Measurements from ENCODE around the gene AMZ1.
"Not testable (repeated sequence)": the region's sequence is repeated elsewhere in the genome, so short reads cannot be mapped to it uniquely, and the experiment has no call there.

The AMZ1 gene

DNA sequence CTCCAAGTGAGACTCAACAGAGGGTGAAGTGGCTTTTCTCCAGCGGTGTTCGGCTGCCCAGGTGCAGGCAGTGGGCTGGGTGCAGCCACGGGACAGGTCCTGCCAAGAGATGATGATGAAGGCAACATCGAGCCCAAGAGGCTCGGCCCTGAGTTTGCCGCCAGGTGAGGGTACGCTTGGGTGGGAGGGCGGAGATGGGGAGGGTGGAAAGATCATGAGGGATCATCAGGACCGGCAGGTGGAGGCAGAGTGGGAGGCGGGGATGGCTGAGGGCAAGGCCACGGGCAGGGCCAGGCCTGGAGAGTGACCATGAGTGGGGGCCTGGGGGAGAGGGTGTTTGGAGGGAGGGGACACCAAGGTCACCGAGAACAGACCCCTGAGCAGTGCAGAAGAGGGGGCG is 17.8 kb upstream of the AMZ1 start:
- no peak for DNase-seq

DNA sequence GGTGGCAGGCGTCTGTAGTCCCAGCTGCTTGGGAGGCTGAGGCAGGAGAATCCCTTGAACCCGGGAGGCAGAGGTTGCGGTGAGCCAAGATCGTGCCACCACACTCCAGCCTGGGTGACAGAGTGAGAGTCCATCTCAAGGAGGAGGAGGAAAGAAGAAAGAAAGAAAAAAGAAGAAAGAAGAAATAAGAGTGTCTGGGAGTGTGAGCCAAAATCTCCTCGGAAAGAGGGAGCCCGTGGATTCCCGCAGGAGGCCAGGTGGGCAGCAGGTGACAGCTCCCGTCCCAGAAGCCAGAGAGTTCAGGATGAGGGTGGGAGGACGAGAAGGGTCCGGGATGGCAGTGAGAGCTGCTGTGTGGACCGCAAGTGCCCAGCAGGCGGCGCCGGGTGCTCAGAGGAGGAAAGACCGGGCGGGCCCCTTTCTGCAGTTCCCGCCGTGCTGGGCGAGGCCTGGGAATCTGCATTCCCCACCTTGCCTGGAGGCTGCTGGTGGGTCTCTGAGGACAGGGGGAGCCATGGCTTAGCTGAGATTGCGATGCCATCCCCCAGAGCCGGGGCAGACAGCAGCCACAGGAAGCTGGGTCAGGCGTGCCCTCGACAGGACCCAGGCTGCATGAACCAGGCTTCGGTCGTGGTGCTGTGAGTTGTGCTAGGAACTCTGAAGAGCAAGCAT is 17.1 kb upstream of the AMZ1 start:
- no peak for DNase-seq

DNA sequence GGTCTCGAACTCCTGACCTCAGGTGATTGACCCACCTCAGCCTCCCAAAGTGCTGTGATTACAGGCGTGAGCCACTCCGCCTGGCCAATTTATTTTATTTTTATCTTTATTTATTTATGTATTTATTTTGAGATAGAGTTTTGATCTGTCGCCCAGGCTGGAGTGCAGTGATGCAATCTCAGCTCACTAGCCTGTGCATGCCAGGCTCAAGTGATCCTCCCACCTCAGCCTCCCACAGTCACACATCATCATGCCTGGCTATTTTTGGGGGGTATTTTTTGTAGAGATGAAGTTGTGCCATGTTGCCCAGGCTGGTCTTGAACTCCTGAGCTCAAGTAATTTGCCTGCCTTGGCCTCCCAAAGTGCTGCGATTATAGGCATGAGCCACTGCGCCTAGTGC is 14.8 kb upstream of the AMZ1 start:
- not testable (repeated sequence) for DNase-seq

DNA sequence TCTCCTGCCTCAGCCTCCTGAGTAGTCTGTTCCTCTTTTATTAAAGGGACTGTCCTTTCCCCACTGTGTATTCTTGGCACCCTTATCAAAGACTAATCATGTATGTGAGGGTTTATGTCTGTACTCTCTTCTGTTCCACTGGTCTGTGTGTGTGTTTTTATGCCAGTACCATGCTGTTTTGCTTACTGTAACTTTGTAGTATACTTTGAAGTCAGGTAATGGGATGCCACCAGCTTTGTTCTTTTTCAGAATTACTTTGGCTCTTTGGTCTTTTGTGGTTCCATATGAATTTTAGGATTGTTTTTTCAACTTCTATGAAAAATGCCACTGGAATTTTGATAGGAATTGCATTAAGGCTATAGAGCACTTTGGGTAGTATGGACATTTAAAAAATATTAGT is 14.1 kb upstream of the AMZ1 start:
- DNase-seq = no peak

DNA sequence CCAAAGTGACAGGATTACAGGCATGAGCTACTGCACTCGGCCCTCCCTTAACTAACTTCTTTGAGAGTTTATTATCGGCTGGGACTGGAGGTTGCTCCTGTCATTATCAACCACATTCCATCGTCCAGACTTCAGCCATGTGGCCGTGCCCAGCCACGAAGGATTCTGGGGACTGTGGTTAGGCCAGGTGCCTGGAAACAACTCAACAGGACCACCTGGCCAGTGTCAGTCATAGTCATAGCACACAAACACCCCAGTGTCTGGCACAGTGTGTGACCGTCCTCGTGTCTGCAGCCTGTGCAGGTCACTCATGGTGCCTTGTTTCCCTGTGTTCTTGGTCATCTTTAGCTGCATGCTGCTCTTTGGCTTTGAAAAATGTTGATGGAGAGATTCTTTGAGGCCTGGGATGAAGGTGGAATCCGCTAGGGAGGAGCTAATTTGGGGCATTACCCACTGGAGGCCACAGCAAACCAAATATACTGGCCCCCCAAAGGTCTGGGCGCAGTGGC is 12.7 kb upstream of the AMZ1 start:
- DNase-seq = no peak

DNA sequence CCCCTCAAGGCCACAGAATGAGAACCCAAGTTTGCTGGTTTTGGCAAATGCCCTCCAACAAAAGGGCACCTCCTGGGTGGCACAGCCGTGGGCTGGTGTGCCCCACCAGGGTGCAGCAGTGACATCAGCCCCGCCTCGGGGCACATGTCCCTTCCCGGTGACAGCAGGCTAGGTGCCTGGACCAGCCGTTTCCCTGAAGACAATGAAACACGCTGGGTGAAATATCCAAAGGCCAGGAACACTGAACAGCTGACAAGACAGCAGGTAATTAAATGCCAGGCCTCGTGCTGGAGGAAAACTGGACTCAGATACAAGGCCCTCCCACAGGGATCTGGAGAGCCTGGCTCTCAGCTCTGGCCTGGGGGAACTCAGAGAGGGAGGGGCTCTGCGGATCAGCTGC is 11.4 kb upstream of the AMZ1 start:
- not testable (repeated sequence) for DNase-seq

DNA sequence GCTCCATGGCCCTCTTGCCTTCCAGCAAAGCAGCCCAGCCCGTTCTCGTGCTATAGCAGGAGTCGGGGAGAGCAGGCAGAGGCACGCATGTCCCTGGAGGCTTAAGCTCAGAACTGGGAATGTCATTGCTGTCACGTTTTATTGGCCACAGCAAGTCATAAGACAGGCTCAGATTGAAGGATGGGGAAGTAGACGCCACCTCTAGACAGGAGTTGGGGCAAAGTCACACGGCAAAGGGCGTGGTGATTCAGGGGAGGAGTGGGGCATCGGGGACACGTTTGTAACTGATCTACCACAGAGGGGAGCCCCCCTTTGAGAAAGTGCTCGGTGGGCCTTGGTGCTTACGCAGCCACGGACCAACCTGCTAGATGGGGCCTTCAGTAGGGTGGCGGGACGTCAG is 9.5 kb upstream of the AMZ1 start:
- DNase-seq = not testable (repeated sequence)

DNA sequence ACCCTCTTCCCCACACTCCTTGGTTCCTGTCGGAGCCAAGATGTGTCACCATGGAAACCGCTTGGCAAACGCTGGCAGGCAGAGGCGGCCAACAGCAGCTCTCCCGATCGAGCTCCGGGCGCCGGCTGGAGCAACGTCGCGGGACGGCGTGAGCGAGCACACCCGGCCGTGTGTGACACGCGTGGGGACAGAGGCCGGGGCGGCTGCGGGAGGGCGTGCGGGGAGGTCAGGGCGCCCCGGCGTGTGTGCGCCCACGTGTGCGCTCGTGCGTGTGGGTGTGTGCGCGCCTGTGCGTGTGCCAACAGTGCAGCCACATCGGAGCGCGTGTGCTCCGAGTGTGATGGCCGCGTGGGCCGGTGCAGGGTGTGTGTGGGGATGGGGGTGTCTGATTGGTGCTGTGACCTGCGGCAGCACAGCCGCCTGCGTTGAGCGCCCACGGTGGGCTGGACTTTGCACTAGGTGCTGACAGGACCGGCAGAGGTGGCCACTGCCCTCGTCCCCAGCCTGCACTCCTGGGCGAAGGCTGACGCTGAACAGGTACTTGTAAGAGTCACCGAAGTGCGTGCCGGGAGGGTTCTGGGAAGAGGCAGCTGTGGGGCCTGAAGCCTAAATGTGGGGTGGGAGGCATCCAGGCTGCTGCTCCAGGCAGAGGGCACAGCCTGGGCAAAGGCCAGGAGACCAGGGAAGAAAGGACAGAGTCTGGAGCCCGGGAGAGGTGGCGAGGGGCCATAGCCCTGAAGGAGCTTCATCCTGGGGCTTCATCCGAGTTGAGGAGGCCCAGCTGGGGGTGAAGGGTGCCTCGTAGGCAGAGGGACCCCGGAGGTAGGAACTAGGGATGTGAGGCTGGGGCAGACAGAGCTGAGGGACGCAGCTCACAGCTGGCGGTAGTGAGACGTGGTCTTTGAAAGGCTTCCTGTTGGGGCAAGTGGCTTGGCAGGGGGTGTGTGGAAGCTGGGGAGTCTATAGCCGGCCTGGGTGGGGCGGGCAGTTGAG is 8.6 kb upstream of the AMZ1 start:
- not testable (repeated sequence) for DNase-seq

DNA sequence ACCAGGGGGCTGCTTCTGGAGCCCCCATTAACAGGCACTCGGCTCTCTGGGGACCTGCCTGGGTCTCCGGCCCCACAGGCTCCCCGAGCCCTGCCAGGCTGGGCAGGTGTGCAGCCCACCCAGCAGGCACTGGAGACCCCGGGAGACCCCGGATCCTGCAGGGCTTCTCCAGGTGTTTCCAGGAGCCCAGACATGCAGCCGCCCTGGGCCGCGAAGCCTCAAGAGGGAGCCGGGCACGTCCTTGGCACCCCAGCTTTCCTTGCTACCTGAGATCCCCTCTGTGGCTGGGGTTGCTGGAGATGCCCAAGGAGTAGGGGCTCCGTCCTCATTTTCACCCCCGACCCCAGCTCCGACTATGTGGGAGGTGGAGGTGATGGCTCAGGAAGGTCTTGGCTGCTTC is 7.7 kb upstream of the AMZ1 start:
- no peak for DNase-seq

DNA sequence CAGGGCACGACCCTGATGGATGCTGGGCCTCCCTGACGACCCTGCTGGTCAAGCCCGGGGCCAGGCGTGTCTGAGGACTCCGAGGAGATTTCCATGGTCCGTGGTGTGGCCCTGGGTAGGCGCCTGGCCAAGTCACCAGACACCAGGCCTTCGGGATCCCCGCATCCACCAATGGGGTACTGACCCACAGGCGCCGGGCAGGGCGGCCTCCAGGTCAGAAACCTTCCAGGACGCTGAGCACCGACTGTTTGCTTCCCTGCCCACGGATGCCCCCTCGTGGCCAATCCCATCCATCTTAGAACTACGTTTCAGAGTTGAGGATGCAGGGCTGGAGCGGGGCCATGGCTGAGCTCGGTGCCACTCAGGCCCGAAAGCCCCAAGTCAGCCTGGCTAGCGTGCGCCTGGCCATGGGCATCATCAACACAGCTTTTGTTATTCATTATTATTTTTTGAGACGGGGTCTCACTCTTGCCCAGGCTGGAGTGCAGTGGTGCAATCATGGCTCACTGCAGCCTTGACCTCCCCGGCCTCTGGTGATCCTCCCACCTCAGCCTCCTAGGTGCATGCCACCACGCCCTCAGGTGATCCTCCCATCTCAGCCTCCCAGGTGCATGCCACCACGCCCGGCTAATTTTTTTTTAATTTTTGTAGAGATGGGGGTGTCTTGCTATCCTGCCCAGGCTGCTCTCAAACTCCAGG is 7.1 kb upstream of the AMZ1 start:
- no peak for DNase-seq

DNA sequence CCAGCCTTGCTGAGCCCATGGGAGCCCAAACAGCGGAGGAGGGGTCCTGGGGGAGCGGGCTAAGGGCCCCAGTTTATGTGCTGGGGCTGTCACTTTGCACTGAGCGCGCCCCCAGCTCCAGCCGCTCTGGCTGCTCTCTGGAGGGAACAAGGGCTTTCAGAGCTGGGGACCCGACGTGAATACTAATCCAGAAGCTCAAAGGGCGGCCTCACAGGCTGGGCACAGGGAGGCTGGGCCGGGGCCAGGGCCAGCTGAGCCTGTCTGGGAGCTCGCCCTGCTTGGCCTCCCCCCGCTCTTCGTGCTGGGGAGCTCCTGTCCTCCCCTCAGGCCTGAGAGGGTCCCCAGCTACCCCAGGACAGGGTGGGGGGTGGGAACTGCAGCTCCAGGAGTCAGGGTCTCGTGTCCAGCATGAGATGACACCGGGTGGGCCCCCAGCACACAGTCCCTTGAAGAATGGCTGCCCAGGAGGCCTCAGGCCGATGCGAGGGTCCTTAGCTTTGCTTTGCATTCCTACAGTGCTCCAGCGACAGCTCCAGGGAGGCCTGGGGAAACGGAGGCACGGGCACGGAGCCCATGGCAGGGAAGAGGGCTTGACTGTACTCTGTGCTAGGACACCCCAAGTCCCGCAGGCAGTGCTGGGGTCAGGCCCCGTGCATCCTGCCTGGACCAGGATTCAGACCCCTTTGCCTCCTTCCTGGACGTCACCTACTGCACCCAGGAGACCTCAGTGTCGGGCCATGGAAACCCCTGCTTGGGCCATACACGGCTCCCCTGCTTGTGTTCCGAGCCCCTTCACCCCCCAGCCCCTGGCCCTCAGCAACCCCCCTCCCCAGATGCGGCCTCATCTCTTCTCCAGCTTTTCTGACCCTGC is 5.8 kb upstream of the AMZ1 start:
- no peak for DNase-seq

DNA sequence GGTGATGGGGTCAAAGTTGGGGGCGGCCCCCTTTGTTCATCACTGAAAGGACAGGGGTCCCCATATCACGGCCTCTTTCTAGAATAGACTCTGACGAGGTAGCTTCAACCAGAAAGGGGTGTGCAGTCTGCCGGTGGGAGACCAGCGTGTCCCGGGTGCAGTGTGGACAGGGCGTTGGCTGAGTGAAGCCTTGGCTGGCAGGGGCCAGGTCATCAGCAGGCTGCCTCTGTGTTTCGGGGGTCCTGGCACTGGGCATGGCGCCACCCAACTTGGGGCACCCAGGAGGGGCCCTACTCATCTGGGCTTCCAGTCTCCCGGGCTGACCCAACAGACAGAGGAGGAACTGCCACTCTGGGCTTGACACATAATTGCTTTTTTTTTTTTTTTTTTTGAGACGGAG is 3.5 kb upstream of the AMZ1 start:
- DNase-seq = no peak

DNA sequence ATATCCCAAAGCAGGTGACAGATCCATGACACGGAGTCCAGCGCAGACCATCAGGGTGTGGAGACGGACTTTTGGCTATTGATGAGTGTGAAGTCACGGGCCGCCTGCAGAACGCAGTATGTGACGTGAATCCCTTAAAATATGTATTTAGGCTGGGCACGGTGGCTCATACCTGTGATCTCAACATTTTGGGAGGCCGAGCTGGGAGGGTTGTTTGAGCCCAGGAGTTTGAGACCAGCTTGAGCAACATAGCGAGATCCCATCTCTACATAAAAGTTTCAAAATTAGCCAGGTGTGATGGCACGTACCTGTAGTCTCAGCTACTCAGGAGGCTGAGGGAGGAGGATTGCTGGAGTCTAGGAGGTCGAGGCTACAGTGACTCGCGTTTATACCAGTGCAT is 1.9 kb upstream of the AMZ1 start:
- DNase-seq = no peak

DNA sequence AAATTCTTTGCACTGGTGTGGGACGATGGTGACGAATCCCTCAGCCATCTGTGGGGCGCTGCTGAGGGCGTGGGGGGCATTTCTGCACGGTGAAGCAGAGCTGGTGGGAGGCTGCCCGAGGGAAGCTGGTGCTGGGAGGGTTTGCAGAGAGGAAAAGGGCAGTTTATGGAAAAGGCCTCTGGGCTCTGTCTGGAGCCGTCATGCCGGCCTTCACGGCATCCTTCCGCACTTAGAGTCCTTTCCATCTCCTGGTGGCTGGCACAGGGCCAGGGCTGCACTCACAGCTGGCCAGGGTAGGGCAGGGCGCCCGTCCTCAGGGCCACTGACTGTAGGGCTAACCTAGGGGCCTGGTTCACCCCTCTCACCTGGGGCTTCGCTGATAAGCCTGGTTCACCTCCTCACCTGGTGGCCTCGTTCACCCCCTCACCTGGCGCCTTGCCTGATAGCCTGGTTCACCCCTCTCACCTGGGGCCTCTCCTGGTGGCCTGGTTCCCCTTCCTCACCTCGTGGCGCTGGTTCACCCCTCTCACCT is 598 bp upstream of the AMZ1 start:
- no peak for DNase-seq

DNA sequence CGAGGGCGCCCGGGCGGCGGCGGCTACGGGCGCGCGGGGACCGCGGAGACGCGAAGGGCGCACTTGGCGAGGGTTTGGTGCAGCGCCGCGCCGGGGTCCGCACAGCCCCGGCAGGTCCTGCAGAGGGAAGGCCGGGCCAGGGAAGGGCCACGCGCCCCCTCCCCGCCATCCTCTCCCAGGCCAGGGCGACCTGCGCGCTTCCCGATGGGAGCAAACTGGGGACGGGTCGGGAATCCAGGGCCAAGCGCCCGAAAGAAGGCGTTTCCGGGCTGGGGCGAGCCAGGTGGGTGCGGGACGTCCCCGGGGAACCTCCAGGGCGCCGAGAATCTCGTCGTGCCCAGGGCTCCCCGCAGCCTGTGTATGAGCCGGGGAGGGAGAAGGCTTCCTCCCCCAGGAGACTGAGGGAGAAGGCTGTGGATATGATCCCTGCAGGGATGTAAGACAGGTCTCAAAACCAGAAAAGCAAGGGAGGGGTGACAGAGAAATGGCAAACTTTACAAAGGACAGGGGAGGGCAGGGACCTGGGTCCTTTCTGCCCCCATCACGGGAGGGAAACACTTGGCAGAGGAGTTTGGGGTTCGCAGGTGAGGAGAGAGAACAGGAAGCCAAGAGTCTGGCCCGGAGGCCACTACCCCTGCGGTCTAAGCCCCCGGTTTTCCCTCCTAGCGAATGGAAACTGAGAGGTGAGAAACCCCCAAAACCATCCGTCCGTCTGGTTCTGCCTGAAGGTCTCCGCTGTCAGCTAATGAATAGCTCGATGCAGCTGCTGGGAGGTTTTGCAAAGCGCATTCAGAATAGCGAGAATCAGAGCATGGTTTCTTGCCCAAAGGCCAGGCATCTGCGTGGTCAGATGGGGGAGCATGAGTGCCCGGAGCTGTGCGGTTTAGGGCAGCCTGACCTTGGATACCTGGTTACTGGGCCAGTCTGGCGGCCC is 674 bp downstream of the AMZ1 start:
- no peak for DNase-seq

DNA sequence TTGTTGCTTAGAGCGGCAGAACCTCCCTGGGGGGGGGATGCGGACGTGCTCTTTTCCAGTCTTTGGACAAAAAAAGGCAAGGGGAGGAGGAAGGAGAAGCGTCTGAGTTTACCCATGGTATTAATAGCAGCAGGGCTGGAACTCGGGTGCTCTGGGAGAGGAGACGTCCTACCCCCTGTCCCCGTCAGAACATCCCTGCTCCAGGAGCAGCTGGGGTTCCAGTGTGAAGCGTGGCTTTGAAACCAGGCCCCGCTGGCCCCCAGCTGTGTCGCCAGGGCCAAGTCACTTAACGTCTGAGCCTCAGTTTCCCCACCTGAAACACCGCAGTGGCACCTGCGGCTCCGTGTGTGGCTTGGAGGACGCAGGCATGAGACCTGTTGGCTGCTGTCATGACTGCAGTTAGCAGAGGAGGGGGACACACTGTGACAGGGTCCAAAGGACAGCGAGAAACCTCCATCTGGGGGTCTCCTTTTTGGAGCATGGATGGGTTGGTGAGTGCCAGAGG is 1.4 kb downstream of the AMZ1 start:
- no peak for DNase-seq

DNA sequence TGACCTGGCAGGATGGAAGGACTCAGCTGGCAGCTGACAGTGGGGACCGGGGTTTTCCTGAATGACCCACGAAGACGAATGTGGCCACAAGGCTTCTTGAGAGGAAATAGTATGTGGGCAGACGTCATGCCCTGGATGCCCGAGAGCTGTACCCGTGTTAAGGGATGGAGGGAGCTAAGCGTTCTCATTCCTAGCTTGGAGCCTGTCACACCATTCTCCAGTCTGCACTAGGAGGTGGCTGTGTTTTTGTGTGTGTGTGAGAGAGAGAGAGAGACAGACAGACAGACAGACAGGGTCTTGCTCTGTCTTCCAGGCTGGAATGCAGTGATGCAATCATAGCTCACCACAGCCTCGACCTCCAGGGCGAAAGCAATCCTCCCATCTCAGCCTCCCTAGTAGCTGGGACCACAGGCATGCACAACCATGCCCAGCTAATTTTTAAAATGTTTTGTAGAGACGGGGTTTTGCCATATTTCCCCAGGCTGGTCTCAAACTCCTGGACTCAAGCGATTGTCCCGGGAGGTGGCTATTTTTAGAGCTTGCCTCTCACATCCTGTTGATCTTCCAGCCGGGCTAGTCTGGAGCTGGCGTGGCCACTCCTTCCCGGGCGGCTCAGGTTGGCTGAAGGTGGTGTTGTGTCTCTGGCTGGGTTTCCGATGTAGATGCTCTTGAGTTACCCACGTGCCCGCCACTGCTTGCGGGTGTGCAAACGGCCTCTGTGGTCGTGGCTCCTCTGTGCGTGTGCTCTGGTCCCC is 2.1 kb downstream of the AMZ1 start:
- DNase-seq = no peak

DNA sequence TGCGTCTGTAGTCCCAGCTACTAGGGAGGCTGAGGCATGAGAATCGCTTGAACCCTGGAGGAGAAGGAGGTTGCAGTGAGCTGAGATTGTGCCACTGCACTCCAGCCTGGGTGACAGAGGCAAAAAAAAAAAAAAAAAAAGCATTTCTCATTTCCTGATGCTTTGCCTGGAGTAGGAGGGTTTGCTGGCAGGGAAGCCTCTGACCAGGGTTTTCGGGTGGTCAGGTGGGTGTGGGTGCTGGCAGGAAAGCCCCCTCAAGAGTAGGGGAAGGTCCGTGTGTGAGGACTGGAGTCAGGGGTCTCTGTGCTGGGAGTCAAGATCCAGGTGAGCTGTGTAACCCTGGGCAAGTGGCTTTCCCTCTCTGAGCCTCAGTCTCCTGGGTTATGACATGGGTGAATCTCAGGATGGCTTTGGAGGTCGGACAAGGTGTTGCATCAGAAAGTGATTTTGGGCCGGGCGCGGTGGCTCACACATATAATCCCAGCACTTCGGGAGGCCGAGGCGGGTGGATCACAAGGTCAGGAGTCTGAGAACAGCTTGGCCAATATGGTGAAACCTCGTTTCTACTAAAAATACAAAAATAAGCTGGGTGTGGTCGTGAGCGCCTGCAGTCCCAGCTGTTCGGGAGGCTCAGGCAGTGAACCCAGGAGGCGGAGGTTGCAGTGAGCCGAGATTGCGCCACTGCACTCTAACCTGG is 3.2 kb downstream of the AMZ1 start:
- no peak for DNase-seq

DNA sequence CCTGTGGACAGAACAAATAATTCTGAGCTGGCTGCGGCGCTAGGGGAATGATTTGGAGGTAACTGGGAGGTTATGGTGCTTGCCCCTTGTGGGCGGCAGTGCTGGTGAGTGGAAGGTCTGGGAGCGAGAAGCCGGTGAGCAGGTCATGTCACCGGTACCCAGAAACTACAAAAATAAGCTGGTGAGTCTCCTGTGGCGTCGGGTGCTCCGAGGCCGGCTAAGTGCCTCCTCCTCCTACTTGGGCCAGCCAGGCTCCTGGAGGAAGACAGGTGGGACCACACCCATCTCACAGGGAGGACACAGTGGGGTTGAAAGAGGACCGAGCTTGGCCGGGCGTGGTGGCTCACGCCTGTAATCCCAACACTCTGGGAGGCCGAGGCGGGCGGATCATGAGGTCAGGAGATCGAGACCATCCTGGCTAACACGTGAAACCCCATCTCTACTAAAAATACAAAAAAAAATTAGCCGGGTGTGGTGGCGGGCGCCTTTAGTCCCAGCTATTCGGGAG is 4.0 kb downstream of the AMZ1 start:
- not testable (repeated sequence) for DNase-seq
